Measurements from ENCODE around the gene CD93. TPM values are rescaled to one million over a fixed set of nuclear protein-coding genes. Genes with fewer than 3 reads are reported as not detected.
A peak's percentile ranks its signal among the peaks of the same experiment; 100 is the strongest.

CD93 gene
- polyA plus RNA-seq, 3 donors: 38.1 to 43.3 (median 41.0) TPM

GRCh38 chr20:23125159-23125558 is 39.0 kb upstream of the CD93 start:
- DNase-seq (ENCODE audit: extremely low read depth in 1 of 11, low read depth in 9 of 11, low spot score in 4 of 11): no peak

GRCh38 chr20:23123886-23124285 is 37.8 kb upstream of the CD93 start:
- no peak for DNase-seq (ENCODE audit: extremely low read depth in 1 of 11, low read depth in 9 of 11, low spot score in 4 of 11)

GRCh38 chr20:23122796-23123655 is 36.9 kb upstream of the CD93 start:
- DNase-seq (ENCODE audit: extremely low read depth in 1 of 11, low read depth in 9 of 11, low spot score in 4 of 11): no peak

GRCh38 chr20:23122321-23122720 is 36.2 kb upstream of the CD93 start:
- DNase-seq (ENCODE audit: extremely low read depth in 1 of 11, low read depth in 9 of 11, low spot score in 4 of 11): no peak

GRCh38 chr20:23121751-23122320 is 35.7 kb upstream of the CD93 start:
- DNase-seq (ENCODE audit: extremely low read depth in 1 of 11, low read depth in 9 of 11, low spot score in 4 of 11): no peak

GRCh38 chr20:23120936-23121750 is 35.0 kb upstream of the CD93 start:
- no peak for DNase-seq (ENCODE audit: extremely low read depth in 1 of 11, low read depth in 9 of 11, low spot score in 4 of 11)

GRCh38 chr20:23120261-23120660 is 34.1 kb upstream of the CD93 start:
- DNase-seq (ENCODE audit: extremely low read depth in 1 of 11, low read depth in 9 of 11, low spot score in 4 of 11): no peak

- DNase-seq (ENCODE audit: extremely low read depth in 1 of 11, low read depth in 9 of 11, low spot score in 4 of 11): no peak
These were observed 33.5 kb upstream of the CD93 start for GRCh38 chr20:23119456-23120216.

GRCh38 chr20:23118766-23119165 is 32.6 kb upstream of the CD93 start:
- no peak for DNase-seq (ENCODE audit: extremely low read depth in 1 of 11, low read depth in 9 of 11, low spot score in 4 of 11)

GRCh38 chr20:23118144-23118543 is 32.0 kb upstream of the CD93 start:
- DNase-seq (ENCODE audit: extremely low read depth in 1 of 11, low read depth in 9 of 11, low spot score in 4 of 11): no peak

- no peak for DNase-seq (ENCODE audit: extremely low read depth in 1 of 11, low read depth in 9 of 11, low spot score in 4 of 11)
These were observed 31.6 kb upstream of the CD93 start for GRCh38 chr20:23117738-23118137.

GRCh38 chr20:23116311-23117089 is 30.4 kb upstream of the CD93 start:
- DNase-seq (ENCODE audit: extremely low read depth in 1 of 11, low read depth in 9 of 11, low spot score in 4 of 11): no peak

GRCh38 chr20:23115822-23116221 is 29.7 kb upstream of the CD93 start:
- no peak for DNase-seq (ENCODE audit: extremely low read depth in 1 of 11, low read depth in 9 of 11, low spot score in 4 of 11)

- no peak for DNase-seq (ENCODE audit: extremely low read depth in 1 of 11, low read depth in 9 of 11, low spot score in 4 of 11)
These were observed 28.4 kb upstream of the CD93 start for GRCh38 chr20:23114448-23115082.

- peak in 1 of 11 donors; percentile 26 for DNase-seq (ENCODE audit: extremely low read depth in 1 of 11, low read depth in 9 of 11, low spot score in 4 of 11)
These were observed 27.9 kb upstream of the CD93 start for GRCh38 chr20:23114018-23114417.

GRCh38 chr20:23112595-23112994 is 26.5 kb upstream of the CD93 start:
- DNase-seq (ENCODE audit: extremely low read depth in 1 of 11, low read depth in 9 of 11, low spot score in 4 of 11): no peak

- DNase-seq (ENCODE audit: extremely low read depth in 1 of 11, low read depth in 9 of 11, low spot score in 4 of 11): no peak
These were observed 25.8 kb upstream of the CD93 start for GRCh38 chr20:23111944-23112342.

- no peak for DNase-seq (ENCODE audit: extremely low read depth in 1 of 11, low read depth in 9 of 11, low spot score in 4 of 11)
These were observed 25.3 kb upstream of the CD93 start for GRCh38 chr20:23111307-23111943.
